Ovary (tissue), 3 donors: Measurements from ENCODE around the gene SIPA1L3.

Source experiments
- CTCF ChIP-seq, 3 donors: fragments of 450-650 bp in 2 of 3; fragments of 200-600 bp in 1 of 3; IDR thresholded peaks; one replicate each; pipeline versions ENCODE4 v1.5.1 to v1.8.0; 2016 to 2022; ENCODE audit warnings: antibody characterized with exemption in 3 of 3, mild to moderate bottlenecking in 1 of 3
- EP300 ChIP-seq: sonication (generic); formaldehyde crosslinking; IDR thresholded peaks from one replicate; pipeline ENCODE4 v1.6.1; 2017; ENCODE audit warnings: antibody characterized with exemption
- POLR2A ChIP-seq: fragments of 450-650 bp; IDR thresholded peaks from one replicate; pipeline ENCODE4 v1.6.1; 2017; ENCODE audit warnings: antibody characterized with exemption, mild to moderate bottlenecking, moderate library complexity
- donor health status: DM: no; HTN: no; CAD: no.

- TF ChIP-seq CTCF (IDR thresholded peaks at IDR 0.05) (no peak), POLR2A (no peak), EP300 (no peak)
Measured at GRCh38 chr19:38199340-38199739, 292.3 kb downstream of the SIPA1L3 start.
